NK-92 (cell line): Measurements from ENCODE around the gene SLC6A3.

Source experiments
- DNase-seq: peaks from one replicate; lab custom pipeline; 2025; ENCODE audit not compliant: unreplicated experiment; lab: John Stamatoyannopoulos, UW

SLC6A3 gene

DNA sequence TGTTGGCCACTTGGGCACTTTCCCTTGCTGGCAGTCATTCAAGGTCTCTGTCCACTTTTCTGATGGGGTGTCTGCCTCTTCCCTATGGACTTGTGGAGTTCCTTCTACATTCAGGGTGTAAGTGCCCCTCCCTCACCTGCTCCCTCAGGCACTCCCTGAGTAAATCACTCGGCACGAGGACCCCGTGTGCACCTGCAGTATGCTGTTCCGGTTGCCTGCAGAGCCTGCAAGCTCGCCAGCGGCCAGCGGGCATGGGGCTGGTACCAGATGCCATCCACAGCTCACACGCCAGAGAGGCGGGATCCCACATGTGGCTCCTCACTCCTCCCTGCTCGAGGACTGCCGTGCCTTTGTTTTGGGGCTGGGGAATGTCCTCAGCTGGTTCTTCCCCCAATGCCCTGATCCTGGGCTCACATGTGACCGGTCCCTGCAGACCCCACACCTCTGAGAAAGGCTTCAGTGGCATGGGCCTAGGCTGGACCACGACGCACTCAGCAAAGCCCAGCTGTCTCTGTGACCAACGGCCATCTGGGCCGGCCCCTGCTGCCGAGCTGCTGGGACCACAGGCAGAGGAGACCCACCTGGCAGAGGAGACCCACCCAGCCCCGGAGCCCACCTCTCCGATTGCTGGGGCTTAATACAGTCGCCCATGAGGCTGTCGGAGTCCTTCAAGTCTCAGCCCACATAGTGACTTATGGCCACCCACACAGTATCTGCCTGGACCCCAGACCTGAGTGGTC lies 54.2 kb downstream of the SLC6A3 start:
- DNase-seq, result no peak

DNA sequence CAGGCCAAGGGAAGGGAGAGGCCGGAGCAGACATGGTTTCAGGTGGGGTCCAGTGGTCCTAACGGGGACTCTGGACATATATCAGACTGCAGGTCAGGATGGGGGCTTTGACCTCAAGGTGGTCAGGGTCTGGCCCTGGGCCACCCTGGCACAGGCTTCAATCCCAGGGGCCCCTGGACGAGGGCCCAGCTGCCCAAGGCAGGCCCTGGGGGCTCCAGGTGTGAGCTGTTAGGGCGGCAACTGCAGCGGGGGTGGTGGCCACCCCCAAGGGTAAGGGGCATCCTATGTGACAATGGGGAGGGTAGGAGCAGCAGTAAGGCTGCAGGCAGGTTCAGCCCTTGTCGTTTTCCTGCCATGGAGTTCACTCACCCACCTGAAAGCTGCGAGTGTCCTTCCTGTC lies 54.9 kb downstream of the SLC6A3 start:
- DNase-seq, result no peak

DNA sequence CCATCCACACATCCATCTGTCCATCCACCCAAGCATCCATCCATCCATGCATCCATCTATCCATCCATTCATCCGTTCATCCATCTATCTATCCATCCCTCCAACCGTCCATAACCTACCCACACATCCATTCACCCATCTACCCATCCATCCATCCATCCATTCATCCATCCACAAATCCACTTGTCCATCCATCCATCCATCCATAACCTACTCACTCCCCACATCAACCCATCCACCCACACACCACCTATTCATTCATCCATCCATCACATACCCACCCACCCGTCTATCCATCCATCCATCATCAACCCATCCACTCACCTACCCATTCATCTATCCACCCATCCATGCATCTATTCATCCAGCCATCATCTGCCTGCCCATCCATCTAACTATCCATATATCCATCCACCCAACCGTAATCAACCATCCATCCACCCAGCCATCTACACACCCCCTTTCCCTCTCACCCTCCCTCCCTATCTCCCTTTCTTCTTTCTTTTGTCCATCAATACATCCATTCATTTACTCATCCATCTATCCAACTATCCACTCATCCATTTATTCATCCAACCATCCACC lies 56.8 kb downstream of the SLC6A3 start:
- no peak for DNase-seq

DNA sequence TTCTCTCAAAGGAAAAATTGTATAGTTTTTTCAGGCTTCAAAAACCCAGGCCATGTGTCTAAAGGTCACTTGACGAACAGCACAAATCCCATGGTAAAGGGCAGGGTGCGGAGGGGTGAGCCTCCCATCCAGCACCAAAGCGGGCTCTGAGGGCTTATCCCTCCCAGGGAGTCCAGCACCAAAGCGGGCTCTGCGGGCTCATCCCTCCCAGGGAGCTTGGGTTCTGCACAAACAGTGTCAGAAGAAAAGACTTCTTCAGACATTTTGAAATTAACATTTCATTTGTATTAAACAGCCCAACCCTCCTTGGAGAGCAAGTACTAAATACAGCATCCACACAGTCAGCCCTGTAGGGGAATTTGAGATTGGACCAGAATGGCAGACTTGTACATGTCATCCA lies 57.4 kb downstream of the SLC6A3 start:
- no peak for DNase-seq

DNA sequence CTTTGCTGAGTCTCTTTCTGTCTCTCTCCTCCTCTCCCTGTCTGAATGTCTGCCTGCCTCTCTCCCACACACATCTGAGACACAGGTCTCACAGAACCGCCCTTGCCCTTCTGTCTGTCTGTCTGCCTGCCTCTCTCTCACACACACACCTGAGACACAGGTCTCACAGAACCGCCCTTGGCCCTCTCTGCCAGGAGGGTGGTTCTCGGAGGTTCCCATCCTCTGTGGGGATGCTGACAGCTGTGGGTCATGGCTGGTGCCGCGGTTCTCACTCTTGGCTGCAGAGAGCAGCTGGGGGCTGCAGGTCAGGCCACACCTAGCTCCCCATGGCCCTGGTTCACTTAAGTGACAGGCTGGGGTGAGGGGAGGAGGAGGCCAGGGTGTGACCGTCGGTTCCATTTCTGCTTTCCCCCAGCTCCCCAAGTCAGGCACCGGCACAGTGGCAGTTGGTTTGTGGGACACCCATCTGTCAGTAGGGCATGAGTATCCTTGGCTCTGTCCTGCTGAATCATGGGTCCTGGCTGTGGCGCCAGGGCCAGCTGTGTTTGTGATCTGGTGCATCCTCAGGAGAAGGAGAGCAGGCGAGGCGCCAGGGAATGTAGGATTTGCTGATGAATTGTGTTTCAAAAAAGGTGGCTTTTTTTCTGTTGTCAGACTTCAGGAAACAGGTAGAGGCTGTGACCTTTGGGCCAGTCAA lies 58.0 kb downstream of the SLC6A3 start:
- DNase-seq, result no peak

DNA sequence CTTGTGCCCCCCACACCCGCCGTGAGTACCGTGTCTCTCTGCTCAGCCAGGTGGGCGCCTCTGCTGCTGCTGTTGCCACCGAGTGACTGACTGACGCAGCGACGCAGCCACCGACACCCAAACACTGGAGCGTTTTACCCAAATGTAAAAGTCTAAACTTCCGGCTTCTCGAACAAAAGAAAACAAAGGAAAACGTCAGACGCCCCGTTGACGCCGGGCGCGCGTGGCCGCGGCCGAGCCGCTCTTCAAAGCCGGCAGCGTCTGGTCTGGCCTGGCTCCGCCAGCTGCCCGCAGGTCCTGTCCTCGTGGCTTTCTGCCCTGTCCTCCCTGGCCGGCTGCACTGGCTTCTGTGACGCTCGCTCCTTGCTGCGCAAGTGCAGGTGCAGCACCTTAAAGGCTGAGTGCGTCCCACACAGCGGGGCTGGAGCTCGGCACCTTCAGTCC lies 58.9 kb downstream of the SLC6A3 start:
- no peak for DNase-seq

DNA sequence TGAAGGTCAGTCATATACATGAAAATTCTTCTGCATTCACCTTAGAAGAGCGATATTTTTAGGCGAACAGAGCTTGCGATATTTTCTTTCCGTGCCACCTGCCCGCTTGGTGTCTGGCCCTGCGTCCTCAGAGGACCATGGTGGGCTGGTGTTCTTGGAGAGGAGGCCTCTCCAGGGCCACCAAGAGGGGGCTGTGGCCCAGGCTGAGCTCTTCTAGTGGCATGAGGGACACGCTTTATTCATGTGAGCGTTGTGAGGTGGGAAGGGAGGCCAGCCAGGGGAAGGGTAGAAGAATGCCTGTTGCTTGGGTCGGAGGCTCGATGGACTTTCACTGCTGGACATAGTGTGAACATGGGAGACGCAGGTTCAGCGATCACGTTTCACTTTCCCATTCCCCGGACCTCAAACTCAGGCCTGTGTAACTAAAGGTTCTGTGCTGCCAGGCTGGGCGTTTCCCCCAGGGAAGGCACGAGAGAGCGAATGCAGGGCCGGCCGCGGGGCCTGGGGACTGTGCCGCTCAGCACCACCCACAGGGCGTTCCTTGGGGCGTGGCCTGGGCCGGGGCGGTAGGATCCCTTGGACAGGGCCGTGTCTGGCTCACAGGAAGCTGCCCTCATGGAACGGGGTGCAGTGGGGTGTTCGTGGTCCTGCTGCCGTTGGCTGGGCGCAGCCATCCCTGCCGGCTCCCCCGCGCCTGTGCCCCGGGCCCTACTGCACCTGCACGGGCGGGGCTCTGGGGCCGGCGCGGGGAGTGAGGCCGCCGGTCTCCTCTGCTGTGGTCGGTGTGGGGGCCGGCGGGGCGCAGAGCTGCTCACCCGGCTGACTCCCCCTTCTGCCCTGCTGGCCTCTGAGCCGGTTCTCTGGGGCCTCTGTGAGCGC lies 59.6 kb downstream of the SLC6A3 start:
- no peak for DNase-seq

DNA sequence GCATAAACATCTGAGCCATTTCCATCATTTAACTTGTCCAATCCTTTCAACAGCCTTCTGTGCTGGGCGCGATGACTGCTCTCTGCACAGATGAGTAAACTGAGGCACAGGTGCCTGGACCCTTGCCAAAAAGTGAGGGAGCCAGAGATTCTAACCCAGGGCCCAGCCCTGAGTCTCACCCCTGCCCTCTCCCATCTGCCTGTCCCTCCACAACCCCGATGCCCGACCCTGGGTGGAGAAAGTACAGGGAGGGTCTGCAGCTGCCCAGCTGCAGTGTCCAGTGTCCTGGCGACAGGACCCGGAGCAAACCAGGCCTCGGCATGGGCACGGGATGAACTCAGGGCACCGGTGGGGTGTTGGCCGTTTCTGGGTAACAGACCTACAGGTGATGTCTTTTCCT lies 60.7 kb downstream of the SLC6A3 start:
- no peak for DNase-seq

DNA sequence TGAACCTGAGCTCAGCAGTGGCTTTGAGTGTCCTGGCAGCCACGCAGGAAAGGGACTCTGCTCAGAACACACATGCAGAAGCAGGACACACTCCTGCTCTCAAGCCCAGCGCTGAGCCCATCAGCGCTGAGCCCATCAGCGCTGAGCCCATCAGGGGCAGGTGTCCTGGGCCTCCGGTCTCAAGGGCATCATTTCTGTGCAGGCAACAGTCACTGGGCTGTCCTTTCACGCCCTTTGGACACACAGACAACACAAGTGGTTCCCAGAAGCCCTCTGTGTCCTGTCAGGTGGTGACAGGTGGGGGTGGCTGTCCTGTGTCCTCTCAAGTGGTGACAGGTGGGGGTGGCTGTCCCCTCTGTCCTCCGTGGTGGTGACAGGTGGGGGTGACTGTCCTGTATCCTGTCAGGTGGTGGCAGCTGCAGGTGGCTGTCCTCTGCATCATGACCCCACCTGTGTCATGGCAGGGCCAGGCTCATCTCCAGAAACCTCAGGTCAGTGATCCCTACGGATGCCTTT lies 61.3 kb downstream of the SLC6A3 start:
- DNase-seq, result no peak

DNA sequence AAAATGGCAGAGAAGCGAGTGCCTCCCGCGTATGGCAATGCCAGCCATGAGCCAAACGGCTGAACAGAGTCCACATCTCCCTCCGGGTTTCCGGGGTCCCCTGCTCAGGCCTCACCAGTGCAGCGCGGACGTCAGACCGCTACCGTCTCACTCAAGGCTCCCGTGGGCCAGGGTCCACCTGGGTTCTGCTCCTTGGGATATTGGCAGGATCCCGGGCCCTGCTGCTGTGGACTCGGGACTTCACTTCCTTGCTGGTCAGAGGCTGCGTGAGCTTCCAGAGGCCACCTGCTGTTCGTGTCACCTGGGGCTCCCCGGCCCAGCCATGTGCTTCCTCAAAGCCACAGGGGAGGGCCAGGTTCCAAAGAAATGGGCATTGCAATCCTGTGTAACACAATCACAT lies 61.9 kb downstream of the SLC6A3 start:
- DNase-seq, result no peak

DNA sequence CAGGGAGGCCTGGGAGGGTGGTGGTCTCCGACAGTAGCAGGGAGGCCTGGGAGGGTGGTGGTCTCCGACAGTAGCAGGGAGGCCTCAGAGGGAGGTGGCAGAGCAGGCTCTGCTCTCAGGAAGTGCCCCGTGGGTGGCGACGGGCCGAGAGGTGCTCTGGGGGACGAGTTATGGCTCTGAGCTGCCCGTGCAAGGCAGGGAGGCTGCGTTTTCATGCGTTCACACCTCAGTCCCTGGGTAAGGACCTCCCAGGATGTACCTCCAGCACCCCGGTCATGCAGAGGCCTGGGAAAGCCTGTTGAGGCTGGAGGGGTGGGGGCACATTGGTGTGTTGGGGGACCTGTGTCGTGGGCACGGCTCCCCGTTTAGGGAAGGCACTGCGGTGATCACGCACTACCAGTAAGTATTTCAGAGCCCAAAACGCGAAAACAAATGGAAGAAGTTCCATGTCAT lies 63.0 kb downstream of the SLC6A3 start:
- DNase-seq, result no peak

DNA sequence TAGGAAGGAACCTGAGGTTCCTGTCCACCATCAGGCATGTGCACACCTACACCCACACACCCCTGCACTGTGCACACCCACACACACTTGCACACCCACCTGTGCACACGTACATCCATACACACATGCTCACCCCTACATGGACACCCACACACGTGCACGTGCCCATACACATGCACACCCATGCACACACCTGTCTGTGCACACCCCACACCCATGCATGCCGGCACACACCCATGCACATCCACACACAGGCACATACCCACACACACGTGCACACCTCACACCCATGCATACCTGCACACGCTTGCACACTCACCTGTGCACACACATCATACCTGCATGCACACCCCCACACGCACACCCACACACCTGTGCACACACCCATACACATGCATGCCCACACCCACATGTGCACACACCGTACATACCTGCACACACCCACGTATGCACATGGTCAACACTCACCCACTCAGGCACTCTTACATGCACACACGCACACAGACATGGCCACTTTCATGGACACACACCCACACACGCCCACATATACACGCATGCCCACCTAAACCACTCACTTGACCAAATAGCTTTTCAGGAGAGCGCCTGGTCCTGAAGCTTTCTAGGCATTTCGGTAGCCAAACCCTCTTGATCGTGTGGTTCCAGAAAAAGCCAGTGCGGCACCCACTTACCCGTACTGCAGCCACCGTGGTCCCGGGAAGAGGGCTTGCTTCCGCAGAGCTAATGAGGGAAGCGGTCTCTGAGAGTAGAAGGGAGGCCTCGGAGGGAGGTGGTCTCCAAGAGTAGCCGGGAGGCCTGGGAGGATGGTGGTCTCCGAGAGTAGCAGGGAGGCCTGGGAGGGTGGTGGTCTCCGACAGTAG lies 63.6 kb downstream of the SLC6A3 start:
- no peak for DNase-seq

DNA sequence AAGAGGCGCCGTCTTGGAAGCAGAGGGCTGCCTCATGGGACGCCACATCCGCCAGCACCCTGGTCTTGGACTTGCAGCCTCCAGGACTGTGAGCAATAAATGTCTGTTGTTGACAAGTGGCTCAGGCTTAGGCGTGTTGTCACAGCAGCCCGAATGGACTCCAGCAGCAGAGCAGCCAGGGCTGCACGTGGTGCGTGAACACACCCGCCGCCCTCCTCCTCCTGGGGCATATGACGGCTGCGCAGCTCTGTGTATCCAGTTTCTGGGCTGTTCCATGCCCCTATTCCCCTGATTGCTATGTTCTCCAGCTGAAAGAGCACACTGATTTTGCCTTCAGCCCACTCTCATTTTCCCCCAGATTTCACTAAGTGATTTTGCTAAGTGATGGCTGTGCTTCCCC lies 64.3 kb downstream of the SLC6A3 start:
- DNase-seq, result no peak

DNA sequence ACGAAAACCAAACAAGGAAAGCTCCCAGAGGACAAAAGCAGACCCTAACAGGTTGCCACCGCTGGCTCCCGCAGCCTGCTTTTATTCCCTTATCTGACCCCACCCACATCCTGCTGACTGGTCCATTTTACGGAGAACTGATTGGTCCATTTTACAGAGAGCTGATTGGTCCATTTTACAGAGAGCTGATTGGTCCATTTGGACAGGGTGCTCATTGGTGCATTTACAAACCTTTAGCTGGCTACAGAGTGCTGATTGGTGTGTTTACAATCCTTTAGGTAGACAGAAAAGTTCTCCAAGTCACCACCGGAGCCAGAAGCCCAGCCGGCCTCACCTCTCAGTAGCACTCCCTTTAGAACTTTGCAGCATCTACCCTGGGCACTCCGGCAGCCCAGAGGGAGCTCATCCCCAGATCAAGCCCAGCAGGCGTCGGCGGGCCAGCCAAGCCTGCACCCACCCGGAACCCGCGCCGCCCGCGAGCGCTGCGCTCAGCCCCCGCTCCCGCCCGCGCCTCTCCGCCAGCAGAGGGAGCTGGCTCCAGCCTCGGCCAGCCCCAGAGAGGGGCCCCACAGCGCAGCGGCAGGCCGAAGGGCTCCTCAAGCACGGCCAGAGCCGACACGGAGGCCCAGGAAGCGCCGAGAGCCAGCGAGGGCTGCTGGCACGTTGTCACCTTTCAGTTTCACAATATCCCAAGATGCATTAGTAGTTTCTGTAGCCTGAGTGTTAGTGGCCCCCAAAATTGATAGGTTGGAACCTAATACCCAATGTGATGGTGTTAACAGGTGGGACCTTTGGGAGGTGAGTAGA lies 65.0 kb downstream of the SLC6A3 start:
- DNase-seq, result no peak

DNA sequence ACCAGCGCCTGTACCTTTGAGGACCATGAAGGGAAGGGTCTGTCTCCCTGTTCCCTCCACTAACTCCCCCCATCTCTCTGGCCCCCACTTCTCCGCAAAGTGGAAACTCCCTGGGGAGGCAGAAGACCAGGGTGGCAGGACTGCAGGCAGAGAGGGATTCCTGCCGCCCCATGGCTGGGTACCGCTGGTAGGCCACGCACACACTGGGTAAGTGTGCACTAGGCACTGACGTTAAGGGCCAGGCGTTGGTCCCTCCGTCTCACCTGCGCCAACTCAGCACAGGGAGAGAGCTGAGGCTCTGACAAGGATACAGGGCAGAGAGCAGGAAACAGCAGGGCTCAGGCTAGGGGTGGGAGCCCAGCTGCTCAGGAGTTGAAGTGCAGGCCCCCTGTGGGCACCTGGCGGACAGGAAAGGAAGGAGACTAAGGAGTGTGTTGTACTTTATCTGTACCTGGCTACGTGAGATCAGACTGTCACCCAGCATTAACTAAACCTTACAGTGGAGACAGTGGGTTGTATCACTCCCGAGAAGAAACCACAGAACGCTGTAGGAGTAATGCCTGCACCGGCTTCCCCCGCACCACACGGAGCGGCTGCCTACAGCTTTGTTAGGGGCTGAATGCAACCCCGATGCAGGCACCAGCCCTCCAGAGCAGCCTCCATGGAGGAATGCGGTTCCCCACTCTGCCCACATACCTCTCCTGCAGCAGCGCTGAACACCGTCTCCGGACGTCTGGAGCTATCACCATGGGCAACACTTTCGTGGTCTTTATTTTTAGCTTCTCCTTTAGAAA lies 66.2 kb downstream of the SLC6A3 start:
- DNase-seq, result no peak

DNA sequence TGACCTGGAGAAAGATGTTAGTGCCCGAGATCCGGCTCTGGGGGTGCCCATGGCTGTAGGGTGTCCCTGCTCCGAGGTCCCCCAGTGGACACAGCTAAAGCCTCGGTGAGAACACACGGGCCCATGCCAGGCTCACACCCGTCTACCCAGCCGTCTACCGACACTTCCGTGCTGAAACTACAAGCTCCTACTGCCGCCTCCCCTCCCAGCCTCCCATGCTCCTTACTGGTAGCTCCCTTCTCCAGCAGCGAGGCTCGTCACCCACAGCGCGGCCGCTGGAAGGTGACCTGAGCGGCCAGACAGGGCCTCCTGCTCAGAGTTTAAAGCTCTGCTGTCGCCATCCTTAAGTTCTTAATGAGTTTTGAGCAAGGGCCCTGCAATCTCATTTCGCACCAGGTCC lies 67.1 kb downstream of the SLC6A3 start:
- no peak for DNase-seq

DNA sequence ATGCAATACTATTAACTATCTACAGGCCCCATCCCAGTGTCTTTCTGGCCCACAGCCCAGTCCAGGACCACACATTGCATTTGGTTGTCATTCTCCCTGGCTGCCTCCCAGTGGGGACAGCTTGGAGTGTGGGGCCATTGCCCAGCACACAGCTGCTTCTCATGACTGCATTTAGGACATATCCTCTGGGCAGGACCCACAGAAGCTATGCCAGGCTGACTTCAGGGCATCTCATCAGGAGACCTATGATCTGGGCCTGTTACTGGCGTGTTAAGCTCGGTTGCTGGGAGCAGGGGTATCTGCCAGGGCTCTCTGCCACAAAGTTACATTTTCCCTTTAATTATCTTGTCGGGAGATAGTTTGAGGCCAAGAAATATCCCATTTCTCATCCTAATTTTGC lies 68.3 kb downstream of the SLC6A3 start:
- no peak for DNase-seq
